GM18520 (cell line): Measurements from ENCODE around the gene COL6A3.
"Not testable (repeated sequence)": the region's sequence is repeated elsewhere in the genome, so short reads cannot be mapped to it uniquely, and the experiment has no call there.

Experiments
- ATAC-seq: cut with Tn5 transposase; IDR thresholded peaks from one replicate; pipeline ENCODE4 v1.9.1; 2021; ENCODE audit not compliant: unreplicated experiment

The COL6A3 gene

GRCh38 chr2:237384672-237385020 is 29.3 kb downstream of the COL6A3 start:
- ATAC-seq = no peak

- ATAC-seq = no peak
These were observed 29.8 kb downstream of the COL6A3 start for GRCh38 chr2:237383991-237384671.

GRCh38 chr2:237380768-237381167 is 33.2 kb downstream of the COL6A3 start:
- no peak for ATAC-seq

GRCh38 chr2:237379636-237380035 is 34.3 kb downstream of the COL6A3 start:
- no peak for ATAC-seq

GRCh38 chr2:237378650-237379049 is 35.3 kb downstream of the COL6A3 start:
- no peak for ATAC-seq

DNA sequence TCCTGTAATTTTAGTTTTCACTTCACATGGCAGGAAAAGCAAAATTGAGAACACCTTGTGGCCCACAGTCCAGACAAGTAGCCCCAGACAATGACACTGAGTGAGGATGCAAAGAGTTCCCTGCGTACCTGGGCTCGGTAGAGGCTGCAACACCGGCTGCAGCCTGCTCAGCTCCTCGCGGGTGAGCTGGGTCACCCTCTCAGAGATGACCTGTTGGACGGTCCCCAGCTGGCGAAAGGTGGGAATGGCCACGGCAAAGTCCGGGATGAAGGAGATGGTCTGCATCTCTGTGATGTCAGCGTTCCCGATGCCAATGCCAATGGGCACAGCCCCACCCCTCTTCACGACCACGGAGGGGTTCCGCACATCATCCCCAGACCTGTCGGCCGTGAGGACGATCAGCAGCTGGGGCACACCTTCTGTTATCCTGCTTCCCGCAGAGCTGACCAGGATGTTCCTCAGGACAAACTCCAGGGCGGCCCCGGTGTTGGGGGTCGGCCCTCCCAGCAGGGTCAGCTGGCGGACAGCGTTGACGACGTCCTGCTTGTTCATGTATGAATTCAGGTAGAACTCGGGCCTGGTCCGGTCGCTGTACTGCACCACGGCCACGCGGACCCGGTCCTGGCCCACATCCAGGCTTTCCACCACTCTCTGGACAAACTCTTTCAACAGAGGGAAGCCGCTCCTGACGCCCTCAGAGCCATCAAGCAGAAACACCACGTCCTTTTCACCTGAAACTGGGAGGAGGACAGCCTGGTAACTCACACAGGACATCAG is 39.5 kb downstream of the COL6A3 start:
- ATAC-seq = no peak

DNA sequence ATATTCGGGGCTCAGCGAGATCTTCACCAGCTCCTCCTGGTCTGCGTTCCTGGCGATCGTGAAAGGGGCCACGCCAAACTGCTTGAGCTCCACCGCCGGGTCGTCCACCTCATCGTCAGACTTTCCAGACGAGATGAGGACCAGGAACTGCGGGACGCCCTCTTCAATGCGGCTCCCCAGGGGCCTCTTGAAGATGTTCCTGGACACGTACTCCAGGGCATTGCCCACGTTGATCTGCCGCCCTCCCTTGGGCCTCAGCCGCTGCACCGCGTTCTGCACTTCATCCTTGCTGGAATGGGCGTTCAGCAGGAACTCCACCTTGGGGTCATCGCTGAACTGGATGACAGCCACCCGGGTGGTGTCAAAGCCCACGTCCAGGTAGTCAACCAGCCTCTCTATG is 42.1 kb downstream of the COL6A3 start:
- ATAC-seq = no peak

DNA sequence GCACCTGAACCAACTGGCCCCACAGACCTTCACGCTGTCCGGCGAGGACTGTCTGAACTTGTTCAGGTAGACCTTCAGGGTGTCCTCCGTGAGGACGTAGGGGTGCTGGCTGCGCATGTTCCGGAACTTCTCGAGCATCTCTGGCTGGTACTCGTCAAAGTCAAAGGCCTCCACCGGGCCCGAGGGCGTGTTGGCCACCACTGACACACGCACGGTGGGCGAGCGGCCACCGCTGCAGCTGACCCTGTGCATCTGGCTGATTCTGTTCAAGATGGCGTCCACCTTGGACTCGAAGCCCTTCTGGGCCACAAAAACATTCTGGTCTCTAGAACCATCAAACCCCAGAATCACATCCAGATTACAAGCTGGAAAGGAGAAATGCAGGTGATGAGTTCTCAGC is 48.3 kb downstream of the COL6A3 start:
- ATAC-seq = no peak

DNA sequence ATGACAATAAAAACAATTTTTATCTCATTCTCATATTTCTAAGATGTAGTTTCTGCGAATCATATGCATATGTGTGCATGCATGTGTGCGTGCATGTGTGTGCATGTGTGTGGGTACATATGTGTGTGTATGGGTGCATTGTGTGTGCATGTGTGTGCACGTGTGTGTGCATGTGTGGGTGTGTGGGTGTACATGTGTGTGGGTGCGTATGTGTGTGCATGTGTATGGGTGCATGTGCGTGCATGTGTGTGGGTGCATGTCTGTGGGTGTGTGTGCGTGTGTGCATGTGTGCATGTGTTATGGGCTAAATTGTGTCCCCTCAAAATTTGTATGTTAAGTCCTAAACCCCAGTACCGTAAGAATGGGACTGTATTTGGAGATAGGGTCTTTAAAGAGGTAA is 49.3 kb downstream of the COL6A3 start:
- no peak for ATAC-seq

DNA sequence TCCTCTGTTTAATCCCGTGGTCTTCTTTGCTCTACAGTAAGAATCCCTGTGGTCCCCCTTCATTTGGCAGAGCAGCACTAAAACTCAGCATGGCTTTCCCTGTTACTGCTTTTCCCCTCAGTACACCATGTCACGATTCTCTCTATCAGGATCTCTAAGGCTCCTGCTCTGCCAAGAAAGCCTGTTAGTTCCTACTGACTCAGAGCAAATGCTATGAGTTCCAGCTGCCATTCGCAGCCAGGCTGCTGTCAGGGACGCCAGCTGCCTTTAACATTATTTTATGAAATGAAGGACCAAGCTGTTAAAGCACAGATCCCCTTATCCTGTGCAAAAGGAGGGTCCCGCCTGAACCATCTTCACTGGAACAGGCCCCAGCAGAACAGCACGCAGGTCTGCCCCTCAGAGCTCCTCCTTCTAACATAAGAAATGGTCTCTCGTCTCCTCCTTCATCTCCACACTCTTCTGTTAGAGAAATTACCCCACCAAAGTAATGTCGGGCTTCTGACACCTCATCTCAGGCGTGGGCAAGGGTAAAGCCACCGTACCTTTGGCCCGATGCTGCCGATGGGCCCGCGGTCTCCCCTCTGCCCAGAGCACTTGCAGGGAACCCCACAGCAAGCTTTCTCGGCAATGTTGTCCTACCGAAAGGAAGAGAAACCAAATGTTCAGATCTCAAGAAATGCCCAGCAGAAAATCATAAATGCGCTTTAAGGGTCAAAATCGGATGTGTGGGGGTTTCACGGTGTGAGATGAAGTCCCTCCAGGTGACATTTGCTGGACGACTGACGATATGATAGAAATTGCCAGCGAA is 52.6 kb downstream of the COL6A3 start:
- ATAC-seq = no peak

GRCh38 chr2:237359894-237360780 is 53.8 kb downstream of the COL6A3 start:
- no peak for ATAC-seq

- ATAC-seq = no peak
These were observed 54.5 kb downstream of the COL6A3 start for GRCh38 chr2:237359518-237359840.

DNA sequence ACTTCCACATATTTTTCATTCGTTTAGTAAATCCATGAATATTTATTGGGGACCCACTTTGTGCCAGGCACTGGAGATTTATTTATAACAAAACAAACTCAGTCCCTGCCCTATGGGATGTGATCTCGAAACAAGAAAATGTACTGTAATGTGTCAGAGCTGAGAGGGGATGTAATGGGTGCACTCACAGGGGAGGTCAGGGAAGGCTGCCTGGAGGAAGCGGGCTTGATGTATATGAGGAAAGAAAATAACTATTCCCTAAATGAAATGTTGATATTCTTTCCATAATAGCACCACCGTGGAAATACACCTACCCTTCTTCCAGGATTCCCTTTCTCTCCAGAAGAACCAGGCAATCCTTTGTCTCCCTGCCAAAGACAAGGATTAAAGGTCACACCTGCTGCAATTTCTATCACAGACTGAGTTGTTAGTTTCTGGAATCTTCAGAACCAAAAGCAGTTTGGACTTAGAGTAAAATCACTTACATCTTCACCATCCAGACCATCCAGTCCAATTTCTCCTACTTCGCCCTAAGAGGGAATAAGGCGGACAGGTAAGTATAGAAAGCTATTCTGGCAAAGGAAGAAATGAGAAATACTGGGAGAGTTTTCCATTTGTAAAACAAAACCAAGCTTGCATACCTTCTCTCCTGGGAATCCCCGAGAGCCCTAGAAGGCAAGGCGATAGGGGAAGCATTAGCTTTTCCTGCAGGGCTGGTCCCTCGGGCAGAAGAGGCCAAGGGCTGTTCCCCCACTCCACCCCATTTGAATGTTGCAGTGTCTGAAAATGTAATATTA is 55.0 kb downstream of the COL6A3 start:
- no peak for ATAC-seq

- no peak for ATAC-seq
These were observed 58.3 kb downstream of the COL6A3 start for GRCh38 chr2:237355701-237356100.

DNA sequence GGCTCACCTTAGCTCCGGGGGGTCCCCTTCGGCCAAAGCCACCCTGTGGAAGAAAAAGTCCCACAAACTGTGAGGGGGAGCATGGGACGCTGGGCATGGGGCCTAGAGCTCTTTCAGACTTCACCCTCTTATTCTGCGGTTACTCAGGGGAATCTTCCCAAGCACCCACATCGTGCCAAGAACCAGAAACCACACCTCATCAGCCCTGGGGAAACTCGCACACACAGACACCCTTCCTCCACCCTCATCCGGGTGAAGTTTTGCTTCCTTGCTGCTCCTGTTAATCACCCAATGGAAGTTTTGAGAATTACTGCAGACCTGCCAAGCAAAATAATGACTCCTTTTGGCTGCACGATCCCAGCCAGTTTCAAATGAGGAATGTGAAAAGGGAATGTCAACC is 59.1 kb downstream of the COL6A3 start:
- no peak for ATAC-seq

GRCh38 chr2:237354172-237354571 is 59.8 kb downstream of the COL6A3 start:
- not testable (repeated sequence) for ATAC-seq

DNA sequence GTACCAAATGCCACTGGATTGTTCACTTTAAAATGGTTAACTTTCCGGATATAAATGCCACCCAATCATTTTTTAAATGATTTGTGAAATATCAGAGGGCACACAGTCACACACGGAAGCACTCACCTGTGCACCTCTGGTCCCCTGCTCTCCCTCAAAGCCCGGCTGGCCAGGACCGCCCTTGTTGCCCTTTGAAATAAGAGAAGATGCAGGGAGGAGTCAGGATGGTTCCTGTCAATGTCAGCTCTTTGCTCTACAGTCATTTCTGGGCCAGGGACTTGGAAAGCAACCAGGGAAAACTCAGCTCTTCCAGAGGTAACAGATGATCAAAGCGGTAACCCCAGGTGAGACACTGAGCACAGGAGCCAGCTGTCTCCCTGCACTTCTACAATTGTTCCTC is 60.7 kb downstream of the COL6A3 start:
- no peak for ATAC-seq

DNA sequence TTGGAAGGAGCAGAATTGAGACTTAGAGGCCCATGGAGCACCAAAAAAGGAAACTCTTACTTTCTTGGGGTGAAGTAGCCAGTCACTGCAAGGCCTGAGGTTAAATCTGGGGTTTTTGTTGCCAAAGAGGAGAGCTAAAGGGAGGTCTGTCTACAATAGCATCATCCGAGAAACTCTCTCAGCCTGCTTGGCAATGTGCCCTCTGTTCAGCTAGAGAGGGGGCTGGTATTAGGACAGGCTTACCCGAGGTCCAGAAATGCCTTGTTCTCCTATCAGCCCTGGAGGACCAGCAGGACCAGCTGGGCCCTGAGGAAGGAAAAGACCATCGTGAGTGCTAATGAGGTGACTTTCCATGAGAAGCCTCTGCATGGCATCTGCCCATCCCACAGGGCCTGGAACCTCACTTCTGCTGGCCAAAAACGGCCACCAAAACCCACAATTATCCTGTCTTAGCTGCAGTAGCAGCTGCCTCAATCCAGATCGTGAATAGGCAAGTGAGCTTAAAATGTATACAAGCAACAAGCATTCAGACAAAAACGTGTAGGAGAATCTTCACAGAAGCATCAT is 61.6 kb downstream of the COL6A3 start:
- no peak for ATAC-seq

- no peak for ATAC-seq
These were observed 62.2 kb downstream of the COL6A3 start for GRCh38 chr2:237351796-237352195.

- ATAC-seq = no peak
These were observed 62.9 kb downstream of the COL6A3 start for GRCh38 chr2:237351046-237351445.
